WTC11 (cell line): ENCODE results near the gene NKAIN2.

Experiments
- AFF4 ChIP-seq: sonication (generic); formaldehyde crosslinking; IDR thresholded peaks from 2 replicates; pipeline ENCODE4 v1.8.1; 2023; ENCODE audit warnings: mild to moderate bottlenecking, missing genetic modification reagents, borderline replicate concordance
- ATF3 ChIP-seq: sonication (generic); formaldehyde crosslinking; conservative IDR thresholded peaks from 2 replicates; pipeline ENCODE4 v1.8.1; 2022; ENCODE audit warnings: mild to moderate bottlenecking, missing genetic modification reagents
- CTCF ChIP-seq: fragments of 200-600 bp; IDR thresholded peaks from 2 replicates; pipeline ENCODE4 v1.8.0; 2022; ENCODE audit warnings: antibody characterized with exemption
- FOXP1 ChIP-seq: sonication (generic); formaldehyde crosslinking; IDR thresholded peaks from 2 replicates; pipeline ENCODE4 v1.8.0; 2022; ENCODE audit warnings: missing genetic modification reagents, mild to moderate bottlenecking, moderate library complexity, borderline replicate concordance
- JUN ChIP-seq: sonication (generic); formaldehyde crosslinking; IDR thresholded peaks from 2 replicates; pipeline ENCODE4 v1.8.0; 2023; ENCODE audit warnings: mild to moderate bottlenecking, missing genetic modification reagents
- SMAD4 ChIP-seq: sonication (generic); formaldehyde crosslinking; IDR thresholded peaks from 2 replicates; pipeline ENCODE4 v1.8.0; 2022; ENCODE audit warnings: mild to moderate bottlenecking, missing genetic modification reagents
- ZNF263 ChIP-seq: sonication (generic); formaldehyde crosslinking; IDR thresholded peaks from 2 replicates; pipeline ENCODE4 v1.8.1; 2022; ENCODE audit warnings: low read depth, mild to moderate bottlenecking, moderate library complexity, missing genetic modification reagents

- TF ChIP-seq FOXP1 = no peak
- TF ChIP-seq ZNF263 (CRISPR knock-in tag) = no peak
- no peak for TF ChIP-seq ATF3 (CRISPR knock-in tag)
- TF ChIP-seq CTCF = no peak
- no peak for TF ChIP-seq JUN
- TF ChIP-seq AFF4 (CRISPR knock-in tag) = no peak
- TF ChIP-seq SMAD4 (CRISPR knock-in tag) = no peak
Observed at GRCh38 chr6:124479991-124480430, 676.3 kb downstream of the NKAIN2 start.
